Lower leg skin (tissue), 3 donors: ENCODE data around the gene FETUB.

Source experiments
- POLR2A ChIP-seq, 2 donors: fragments of 450-650 bp; IDR thresholded peaks; one replicate each; pipeline ENCODE4 v1.6.1; 2016 to 2017; ENCODE audit warnings: antibody characterized with exemption in 2 of 2, mild to moderate bottlenecking in 1 of 2, moderate library complexity in 1 of 2
- TF ChIP-seq, protein P1 (sequence below), 3 donors: fragments of 450-650 bp; IDR thresholded peaks; one replicate each; pipeline ENCODE4 v1.5.1; 2016; ENCODE audit warnings: antibody characterized with exemption in 3 of 3, mild to moderate bottlenecking in 3 of 3, moderate library complexity in 2 of 3

DNA sequence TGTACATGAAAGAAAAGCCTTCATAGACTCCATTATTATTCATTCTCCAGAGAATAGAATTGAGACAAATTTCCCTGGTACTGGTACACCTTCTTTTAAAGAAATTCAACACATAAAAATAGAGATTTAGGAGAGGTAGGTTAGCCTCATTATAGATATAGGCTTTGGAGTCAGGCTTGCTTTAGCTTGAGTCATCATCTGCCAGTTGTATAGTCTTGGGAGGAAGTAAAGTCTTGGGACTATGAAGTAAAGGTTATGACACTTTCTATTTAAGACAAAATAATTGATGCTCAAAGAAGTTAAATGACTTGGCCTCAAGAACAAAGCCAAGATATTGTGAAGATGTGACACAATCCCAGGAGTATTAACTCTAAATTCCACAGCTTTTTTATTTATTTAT lies 30.0 kb downstream of the FETUB start:
- TF ChIP-seq, protein P1, sequence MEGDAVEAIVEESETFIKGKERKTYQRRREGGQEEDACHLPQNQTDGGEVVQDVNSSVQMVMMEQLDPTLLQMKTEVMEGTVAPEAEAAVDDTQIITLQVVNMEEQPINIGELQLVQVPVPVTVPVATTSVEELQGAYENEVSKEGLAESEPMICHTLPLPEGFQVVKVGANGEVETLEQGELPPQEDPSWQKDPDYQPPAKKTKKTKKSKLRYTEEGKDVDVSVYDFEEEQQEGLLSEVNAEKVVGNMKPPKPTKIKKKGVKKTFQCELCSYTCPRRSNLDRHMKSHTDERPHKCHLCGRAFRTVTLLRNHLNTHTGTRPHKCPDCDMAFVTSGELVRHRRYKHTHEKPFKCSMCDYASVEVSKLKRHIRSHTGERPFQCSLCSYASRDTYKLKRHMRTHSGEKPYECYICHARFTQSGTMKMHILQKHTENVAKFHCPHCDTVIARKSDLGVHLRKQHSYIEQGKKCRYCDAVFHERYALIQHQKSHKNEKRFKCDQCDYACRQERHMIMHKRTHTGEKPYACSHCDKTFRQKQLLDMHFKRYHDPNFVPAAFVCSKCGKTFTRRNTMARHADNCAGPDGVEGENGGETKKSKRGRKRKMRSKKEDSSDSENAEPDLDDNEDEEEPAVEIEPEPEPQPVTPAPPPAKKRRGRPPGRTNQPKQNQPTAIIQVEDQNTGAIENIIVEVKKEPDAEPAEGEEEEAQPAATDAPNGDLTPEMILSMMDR (IDR thresholded peaks at IDR 0.05): no peak
- TF ChIP-seq POLR2A (IDR thresholded peaks at IDR 0.05): no peak
